SK-N-SH treated with all-trans-retinoic acid at 6 μM for 48 hours (cell line): Measurements from ENCODE around the gene TMEM30A.

Source experiments
- ARNTL ChIP-seq: fragments of 450-650 bp; formaldehyde crosslinking; IDR thresholded peaks from 2 replicates; pipeline ENCODE4 v1.5.0; 2020; ENCODE audit warnings: low read depth, mild to moderate bottlenecking, moderate library complexity, borderline replicate concordance
- BACH2 ChIP-seq: fragments of 250-450 bp; sonication (Bioruptor Pico); IDR thresholded peaks from 2 replicates; pipeline ENCODE4 v1.9.0; 2021; ENCODE audit warnings: mild to moderate bottlenecking, borderline replicate concordance
- CREB5 ChIP-seq: fragments of 250-450 bp; sonication (Bioruptor Pico); IDR thresholded peaks from 2 replicates; pipeline ENCODE4 v1.5.1; 2020; ENCODE audit warnings: low read depth, mild to moderate bottlenecking, moderate library complexity
- CSRNP3 ChIP-seq: fragments of 250-450 bp; sonication (Bioruptor Pico); IDR thresholded peaks from 2 replicates; pipeline ENCODE4 v1.5.1; 2021; ENCODE audit warnings: mild to moderate bottlenecking, moderate library complexity
- OSR1 ChIP-seq: fragments of 250-450 bp; sonication (Bioruptor Pico); IDR thresholded peaks from 2 replicates; pipeline ENCODE4 v1.8.0; 2022; ENCODE audit warnings: moderate library complexity, mild to moderate bottlenecking, inconsistent platforms
- PATZ1 ChIP-seq: fragments of 250-450 bp; sonication (Bioruptor Pico); IDR thresholded peaks from 2 replicates; pipeline ENCODE4 v1.8.0; 2020; ENCODE audit warnings: mild to moderate bottlenecking, moderate library complexity, borderline replicate concordance
- POU6F1 ChIP-seq: fragments of 250-450 bp; sonication (Bioruptor Pico); IDR thresholded peaks from 2 replicates; pipeline ENCODE4 v1.8.0; 2021; ENCODE audit warnings: low read depth, mild to moderate bottlenecking, moderate library complexity, borderline replicate concordance
- PPARA ChIP-seq: fragments of 250-450 bp; sonication (Bioruptor Pico); IDR thresholded peaks from 2 replicates; pipeline ENCODE4 v1.5.0; 2020; ENCODE audit warnings: mild to moderate bottlenecking, borderline replicate concordance
- TCF4 ChIP-seq: fragments of 250-450 bp; sonication (Bioruptor Pico); IDR thresholded peaks from 2 replicates; pipeline ENCODE4 v1.8.0; 2021; ENCODE audit warnings: mild to moderate bottlenecking, moderate library complexity, borderline replicate concordance
- TOX ChIP-seq: fragments of 250-450 bp; sonication (Bioruptor Pico); IDR thresholded peaks from 2 replicates; pipeline ENCODE4 v1.8.0; 2021; ENCODE audit warnings: mild to moderate bottlenecking, moderate library complexity, borderline replicate concordance
- ZFP3 ChIP-seq: fragments of 250-450 bp; sonication (Bioruptor Pico); IDR thresholded peaks from 2 replicates; pipeline ENCODE4 v1.5.0; 2020; ENCODE audit warnings: mild to moderate bottlenecking, moderate library complexity
- ZNF565 ChIP-seq: fragments of 450-650 bp; formaldehyde crosslinking; conservative IDR thresholded peaks from 2 replicates; pipeline ENCODE4 v1.5.0; 2020; ENCODE audit warnings: low read depth, mild to moderate bottlenecking, moderate library complexity
- TF ChIP-seq, protein P1 (sequence below): fragments of 250-450 bp; sonication (Bioruptor Pico); IDR thresholded peaks from 2 replicates; pipeline ENCODE4 v1.5.0; 2020; ENCODE audit warnings: mild to moderate bottlenecking, moderate library complexity

- TF ChIP-seq ARNTL, result no peak
- TF ChIP-seq CSRNP3 (CRISPR knock-in tag), result no peak
- TF ChIP-seq BACH2 (CRISPR knock-in tag), result no peak
- TF ChIP-seq PATZ1 (CRISPR knock-in tag), result no peak
- no peak for TF ChIP-seq TCF4 (CRISPR knock-in tag)
- TF ChIP-seq PPARA (CRISPR knock-in tag), result no peak
- TF ChIP-seq ZFP3 (CRISPR knock-in tag), result no peak
- TF ChIP-seq, protein P1, sequence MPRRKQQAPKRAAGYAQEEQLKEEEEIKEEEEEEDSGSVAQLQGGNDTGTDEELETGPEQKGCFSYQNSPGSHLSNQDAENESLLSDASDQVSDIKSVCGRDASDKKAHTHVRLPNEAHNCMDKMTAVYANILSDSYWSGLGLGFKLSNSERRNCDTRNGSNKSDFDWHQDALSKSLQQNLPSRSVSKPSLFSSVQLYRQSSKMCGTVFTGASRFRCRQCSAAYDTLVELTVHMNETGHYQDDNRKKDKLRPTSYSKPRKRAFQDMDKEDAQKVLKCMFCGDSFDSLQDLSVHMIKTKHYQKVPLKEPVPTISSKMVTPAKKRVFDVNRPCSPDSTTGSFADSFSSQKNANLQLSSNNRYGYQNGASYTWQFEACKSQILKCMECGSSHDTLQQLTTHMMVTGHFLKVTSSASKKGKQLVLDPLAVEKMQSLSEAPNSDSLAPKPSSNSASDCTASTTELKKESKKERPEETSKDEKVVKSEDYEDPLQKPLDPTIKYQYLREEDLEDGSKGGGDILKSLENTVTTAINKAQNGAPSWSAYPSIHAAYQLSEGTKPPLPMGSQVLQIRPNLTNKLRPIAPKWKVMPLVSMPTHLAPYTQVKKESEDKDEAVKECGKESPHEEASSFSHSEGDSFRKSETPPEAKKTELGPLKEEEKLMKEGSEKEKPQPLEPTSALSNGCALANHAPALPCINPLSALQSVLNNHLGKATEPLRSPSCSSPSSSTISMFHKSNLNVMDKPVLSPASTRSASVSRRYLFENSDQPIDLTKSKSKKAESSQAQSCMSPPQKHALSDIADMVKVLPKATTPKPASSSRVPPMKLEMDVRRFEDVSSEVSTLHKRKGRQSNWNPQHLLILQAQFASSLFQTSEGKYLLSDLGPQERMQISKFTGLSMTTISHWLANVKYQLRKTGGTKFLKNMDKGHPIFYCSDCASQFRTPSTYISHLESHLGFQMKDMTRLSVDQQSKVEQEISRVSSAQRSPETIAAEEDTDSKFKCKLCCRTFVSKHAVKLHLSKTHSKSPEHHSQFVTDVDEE (CRISPR knock-in tag), result no peak
- TF ChIP-seq ZNF565 (CRISPR knock-in tag), result no peak
- no peak for TF ChIP-seq OSR1 (CRISPR knock-in tag)
- no peak; the same call in 1 of the 2 replicates for TF ChIP-seq TOX
- TF ChIP-seq CREB5 (CRISPR knock-in tag), result no peak
- TF ChIP-seq POU6F1 (CRISPR knock-in tag), result no peak
Observed at GRCh38 chr6:75275067-75275466, 9.5 kb downstream of the TMEM30A start.
